SK-N-SH (cell line): ENCODE results near the gene KRT32. TPM values are rescaled to one million over a fixed set of nuclear protein-coding genes. Genes with fewer than 3 reads are reported as not detected.

Source experiments
- CTCF ChIA-PET: fragments of 300-600, 350-600 bp; formaldehyde crosslinking; extraction: SDS; loops from one replicate; lab custom pipeline; 2021; lab: Yijun Ruan, JAX
- POLR2A ChIA-PET: fragments of 350-600 bp; sonication (Branson Sonifier 250); formaldehyde crosslinking; extraction: SDS; loops from one replicate; lab custom pipeline; 2020; ENCODE audit warnings: antibody characterized with exemption, inconsistent platforms; lab: Yijun Ruan, JAX
- DNase-seq: peaks from one replicate; pipeline ENCODE4 v3.0.0; 2012
- H2AFZ ChIP-seq: fragments of 200-600 bp; sonication (generic); 2 replicates; pipeline ENCODE4 v1.8.1; 2016; ENCODE audit warnings: antibody characterized with exemption, mild to moderate bottlenecking, low read depth
- H3F3A ChIP-seq: fragments of 200-600 bp; sonication (generic); replicated peaks from 2 replicates; pipeline ENCODE3; 2016; ENCODE audit warnings: antibody characterized with exemption, mild to moderate bottlenecking; ENCODE audit not compliant: insufficient read depth
- H3K27ac ChIP-seq, 2 experiments: fragments of 200-500 bp in 1 of 2; fragments of 200-600 bp in 1 of 2; sonication (Bioruptor generic) in 1 of 2; sonication (generic), shearing (Covaris generic) in 1 of 2; 2 replicates each; pipeline versions ENCODE4 v1.5.1 to v1.6.1; 2014 to 2016; ENCODE audit warnings: low read depth in 2 of 2, inconsistent platforms in 1 of 2, low read length in 1 of 2, mild to moderate bottlenecking in 1 of 2, mixed read lengths in 1 of 2
- H3K27me3 ChIP-seq: fragments of 200-600 bp; sonication (generic), shearing (Covaris generic); 2 replicates; pipeline ENCODE4 v1.6.1; 2016; ENCODE audit warnings: mixed run types; ENCODE audit not compliant: insufficient read depth
- H3K36me3 ChIP-seq, 2 experiments: fragments of 200-500 bp in 1 of 2; fragments of 200-600 bp in 1 of 2; sonication (Bioruptor generic) in 1 of 2; sonication (generic) in 1 of 2; replicated peaks in 1 of 2; 2 replicates each; pipeline versions ENCODE3 to v1.5.1; 2014 to 2016; ENCODE audit warnings: low read length in 1 of 2, mild to moderate bottlenecking in 1 of 2; ENCODE audit not compliant: insufficient read depth in 2 of 2, control insufficient read depth in 1 of 2
- H3K4me1 ChIP-seq, 2 experiments: fragments of 200-500 bp in 1 of 2; fragments of 200-600 bp in 1 of 2; sonication (Bioruptor generic) in 1 of 2; sonication (generic), shearing (Covaris generic) in 1 of 2; 2 replicates each; pipeline versions ENCODE4 v1.5.1 to v1.6.1; 2014 to 2016; ENCODE audit warnings: low read depth in 1 of 2, low read length in 1 of 2, mixed run types in 1 of 2; ENCODE audit not compliant: insufficient read depth in 2 of 2, control insufficient read depth in 1 of 2
- H3K4me2 ChIP-seq: fragments of 200-600 bp; sonication (generic), shearing (Covaris generic); 2 replicates; pipeline ENCODE4 v1.6.1; 2017; ENCODE audit warnings: mixed run types
- H3K4me3 ChIP-seq, 2 experiments: fragments of 200-500 bp in 1 of 2; fragments of 200-600 bp in 1 of 2; sonication (Bioruptor generic) in 1 of 2; sonication (generic), shearing (Covaris generic) in 1 of 2; 2 replicates each; pipeline versions ENCODE4 v1.5.1 to v1.8.1; 2014 to 2016; ENCODE audit warnings: low read depth in 2 of 2, inconsistent platforms in 1 of 2, low read length in 1 of 2, mild to moderate bottlenecking in 1 of 2, mixed read lengths in 1 of 2, moderate library complexity in 1 of 2
- H3K79me2 ChIP-seq: fragments of 200-600 bp; sonication (generic); 2 replicates; pipeline ENCODE4 v1.8.1; 2017; ENCODE audit warnings: mild to moderate bottlenecking; ENCODE audit not compliant: insufficient read depth
- H3K9ac ChIP-seq: fragments of 200-600 bp; sonication (generic); 2 replicates; pipeline ENCODE4 v1.6.1; 2017; ENCODE audit warnings: mixed run types
- H3K9me2 ChIP-seq: fragments of 200-600 bp; sonication (generic); 2 replicates; pipeline ENCODE4 v1.6.1; 2017; ENCODE audit warnings: mixed run types
- H3K9me3 ChIP-seq: fragments of 200-600 bp; sonication (generic); 2 replicates; pipeline ENCODE4 v1.6.1; 2017; ENCODE audit warnings: mixed run types, mild to moderate bottlenecking, moderate library complexity
- H4K20me1 ChIP-seq: fragments of 200-600 bp; sonication (generic); 2 replicates; pipeline ENCODE4 v1.6.1; 2017; ENCODE audit warnings: mild to moderate bottlenecking, mixed run types; ENCODE audit not compliant: insufficient read depth
- CHD2 ChIP-seq: fragments of 150-350 bp; IDR thresholded peaks from 2 replicates; pipeline ENCODE4 v1.6.1; 2018; ENCODE audit warnings: low read length; ENCODE audit not compliant: partially characterized antibody
- CTCF ChIP-seq: fragments of 200-600 bp; sonication (generic); IDR thresholded peaks from 2 replicates; pipeline ENCODE4 v1.6.1; 2017; ENCODE audit warnings: antibody characterized with exemption, mild to moderate bottlenecking, moderate library complexity
- ELF1 ChIP-seq: IDR thresholded peaks from 2 replicates; pipeline ENCODE4 v1.4.0; 2012
- FOSL2 ChIP-seq: IDR thresholded peaks from 2 replicates; pipeline ENCODE4 v1.4.0; 2012; ENCODE audit warnings: low read depth, mild to moderate bottlenecking, moderate library complexity, borderline replicate concordance
- FOXM1 ChIP-seq: IDR thresholded peaks from 2 replicates; pipeline ENCODE4 v1.4.0; 2012; ENCODE audit warnings: low read depth, mild to moderate bottlenecking
- GABPA ChIP-seq: IDR thresholded peaks from 2 replicates; pipeline ENCODE4 v1.4.0; 2012; ENCODE audit warnings: low read depth, mild to moderate bottlenecking
- GATA2 ChIP-seq: sonication (generic); formaldehyde crosslinking; IDR thresholded peaks from 2 replicates; pipeline ENCODE4 v1.5.0; 2020; ENCODE audit warnings: mild to moderate bottlenecking, missing genetic modification reagents
- JUND ChIP-seq: IDR thresholded peaks from 2 replicates; pipeline ENCODE4 v1.4.0; 2012
- MEF2A ChIP-seq: IDR thresholded peaks from 2 replicates; pipeline ENCODE4 v1.4.0; 2012; ENCODE audit warnings: low read depth, borderline replicate concordance
- MXI1 ChIP-seq: IDR thresholded peaks from 2 replicates; pipeline ENCODE4 v1.6.1; 2012; ENCODE audit warnings: mild to moderate bottlenecking, low read depth, low read length, improper control_type of control experiment
- NRF1 ChIP-seq: IDR thresholded peaks from 2 replicates; pipeline ENCODE4 v1.6.1; 2012; ENCODE audit warnings: low read depth, mild to moderate bottlenecking, low read length
- PBX3 ChIP-seq: IDR thresholded peaks from 2 replicates; pipeline ENCODE4; 2012
- RCOR1 ChIP-seq: fragments of 150-350 bp; IDR thresholded peaks from 2 replicates; pipeline ENCODE4 v1.6.1; 2017; ENCODE audit warnings: antibody characterized with exemption, low read length
- RXRA ChIP-seq: IDR thresholded peaks from 2 replicates; pipeline ENCODE4 v1.4.0; 2012; ENCODE audit warnings: low read depth, mild to moderate bottlenecking, borderline replicate concordance
- SMC3 ChIP-seq: IDR thresholded peaks from 2 replicates; pipeline ENCODE4 v1.6.1; 2012; ENCODE audit warnings: low read depth, low read length, improper control_type of control experiment
- TAF1 ChIP-seq: IDR thresholded peaks from 2 replicates; pipeline ENCODE4 v1.6.1; 2012; ENCODE audit warnings: low read depth, mild to moderate bottlenecking, low read length, moderate library complexity, borderline replicate concordance
- TEAD4 ChIP-seq: IDR thresholded peaks from 2 replicates; pipeline ENCODE4 v1.4.0; 2012; ENCODE audit warnings: mild to moderate bottlenecking, borderline replicate concordance; ENCODE audit not compliant: insufficient read depth
- YY1 ChIP-seq: IDR thresholded peaks from 2 replicates; pipeline ENCODE4 v1.4.0; 2012; ENCODE audit warnings: low read depth, mild to moderate bottlenecking
- ZBTB33 ChIP-seq: IDR thresholded peaks from 2 replicates; pipeline ENCODE4 v1.4.0; 2012; ENCODE audit warnings: low read depth, borderline replicate concordance
- WGBS: methylation state at CpG from one replicate; pipeline ENCODE4 v1.1.6; 2017; ENCODE audit warnings: low lambda C conversion rate; 5-methylcytosine and 5-hydroxymethylcytosine counted together
- polyA plus RNA-seq, 3 experiments: library from polyadenylated mRNA; depleted of rRNA; stranded (reverse); fragments of >200 nt; gene quantifications; 2 replicates each; pipeline ENCODE4 v1.2.3, GENCODE V29; 2012

Gene KRT32
- polyA plus RNA-seq, 1 of the 3 experiments (the other 2 are of a cell fraction): not detected

- Histone ChIP-seq H3K79me2 (no peaks in the 10 kb centered on the region), H3K4me3 (no peak overlapping the region), H3K4me2 (no peak overlapping the region), H3F3A (peaks cover 9% of the 10 kb centered on the region), H3K9me3 (no peaks in the 10 kb centered on the region; the same call in 1 of the 2 replicates), H3K36me3 (no peaks in the 10 kb centered on the region), H3K4me1 (no peaks in the 10 kb centered on the region), H3K9me2 (no peaks in the 10 kb centered on the region), H3K9ac (no peak overlapping the region), H2AFZ (no peak overlapping the region), H3K27ac (no peak overlapping the region), H4K20me1 (no peaks in the 10 kb centered on the region), H3K27me3 (no peaks in the 10 kb centered on the region)
- 36% methylated on average over 2 of the region's 2 CpGs for WGBS
- CTCF ChIA-PET: interaction anchor here (1.2 kb wide), 1 partner anchor 10 kb away, joined by 3 read pairs; no protein-coding TSS in a partner anchor
- TF ChIP-seq NRF1: no peak
- no peak for TF ChIP-seq GABPA
- no peak for TF ChIP-seq CTCF
- no peak for TF ChIP-seq RCOR1
- no peak for TF ChIP-seq FOXM1
- no peak for TF ChIP-seq PBX3
- TF ChIP-seq MXI1: no peak
- no peak for TF ChIP-seq RXRA
- no peak for TF ChIP-seq YY1
- no peak for TF ChIP-seq ZBTB33
- TF ChIP-seq ELF1: no peak
- no peak for TF ChIP-seq JUND
- no peak for TF ChIP-seq FOSL2
- no peak for TF ChIP-seq MEF2A
- no peak for TF ChIP-seq SMC3
- no peak for TF ChIP-seq CHD2
- TF ChIP-seq TAF1: no peak
- no peak for TF ChIP-seq TEAD4
- TF ChIP-seq GATA2 (CRISPR knock-in tag): no peak
- POLR2A ChIA-PET: no interaction called here
- no peak for DNase-seq
Measured at GRCh38 chr17:41451154-41451728, 15.9 kb downstream of the KRT32 start.
